ENCODE data around the gene MLLT6.
"Not testable (repeated sequence)": the region's sequence is repeated elsewhere in the genome, so short reads cannot be mapped to it uniquely, and the experiment has no call there.

MLLT6 gene

GRCh38 chr17:38707678-38708351 is 2.7 kb downstream of the MLLT6 start:
- DNase-seq (ENCODE audit: low spot score), result no peak

GRCh38 chr17:38709104-38709820 is 4.2 kb downstream of the MLLT6 start:
- no peak for DNase-seq (ENCODE audit: low spot score)

GRCh38 chr17:38709864-38710603 is 5.0 kb downstream of the MLLT6 start:
- no peak for DNase-seq (ENCODE audit: low spot score)

GRCh38 chr17:38710604-38710962 is 5.5 kb downstream of the MLLT6 start:
- no peak for DNase-seq (ENCODE audit: low spot score)

GRCh38 chr17:38710985-38711384 is 5.9 kb downstream of the MLLT6 start:
- no peak for DNase-seq (ENCODE audit: low spot score)

GRCh38 chr17:38711792-38712571 is 6.9 kb downstream of the MLLT6 start:
- DNase-seq (ENCODE audit: low spot score), result no peak

GRCh38 chr17:38712593-38712992 is 7.5 kb downstream of the MLLT6 start:
- DNase-seq (ENCODE audit: low spot score), result no peak

- DNase-seq (ENCODE audit: low spot score), result no peak
These were observed 8.5 kb downstream of the MLLT6 start for GRCh38 chr17:38713456-38714075.

GRCh38 chr17:38715216-38715943 is 10.3 kb downstream of the MLLT6 start:
- no peak for DNase-seq (ENCODE audit: low spot score)

- DNase-seq (ENCODE audit: low spot score), result no peak
These were observed 11.4 kb downstream of the MLLT6 start for GRCh38 chr17:38716368-38717005.

GRCh38 chr17:38717139-38717745 is 12.2 kb downstream of the MLLT6 start:
- no peak for DNase-seq (ENCODE audit: low spot score)

GRCh38 chr17:38719289-38719942 is 14.3 kb downstream of the MLLT6 start:
- no peak for DNase-seq (ENCODE audit: low spot score)

GRCh38 chr17:38719943-38720641 is 15.0 kb downstream of the MLLT6 start:
- no peak for DNase-seq (ENCODE audit: low spot score)

GRCh38 chr17:38720941-38721340 is 15.9 kb downstream of the MLLT6 start:
- DNase-seq (ENCODE audit: low spot score), result no peak

- DNase-seq (ENCODE audit: low spot score), result no peak
These were observed 16.7 kb downstream of the MLLT6 start for GRCh38 chr17:38721802-38722201.

GRCh38 chr17:38724337-38724988 is 19.4 kb downstream of the MLLT6 start:
- DNase-seq (ENCODE audit: low spot score), result peak; percentile 86

GRCh38 chr17:38725066-38725465 is 20.0 kb downstream of the MLLT6 start:
- DNase-seq (ENCODE audit: low spot score), result no peak

- not testable (repeated sequence) for DNase-seq (ENCODE audit: low spot score)
These were observed 21.1 kb downstream of the MLLT6 start for GRCh38 chr17:38726145-38726544.

Measured in pons (tissue), 1 donor.